HepG2 (cell line): ENCODE results near the gene AKAIN1.

ENCODE experiments used
- ATF6 ChIP-seq: sonication (generic); formaldehyde crosslinking; conservative IDR thresholded peaks from 2 replicates; pipeline ENCODE4 v1.4.0; 2020; ENCODE audit warnings: missing genetic modification reagents
- EZH2 ChIP-seq: conservative IDR thresholded peaks from 2 replicates; pipeline ENCODE4 v1.6.1; 2012; ENCODE audit warnings: mild to moderate bottlenecking, low read depth, low read length, moderate library complexity
- HMGA1 ChIP-seq: sonication (generic); formaldehyde crosslinking; conservative IDR thresholded peaks from 2 replicates; pipeline ENCODE4 v1.4.0; 2020; ENCODE audit warnings: missing genetic modification reagents
- IKZF4 ChIP-seq: sonication (generic); formaldehyde crosslinking; IDR thresholded peaks from 2 replicates; pipeline ENCODE4 v1.5.1; 2020; ENCODE audit warnings: borderline replicate concordance, mild to moderate bottlenecking, low read depth, missing genetic modification reagents; ENCODE audit errors: not compliant biosample characterization
- PHF21A ChIP-seq: sonication (generic); formaldehyde crosslinking; IDR thresholded peaks from 2 replicates; pipeline ENCODE4 v1.5.0; 2020; ENCODE audit warnings: mild to moderate bottlenecking, missing genetic modification reagents
- POGZ ChIP-seq: sonication (generic); formaldehyde crosslinking; IDR thresholded peaks from 2 replicates; pipeline ENCODE4 v1.4.0; 2020; ENCODE audit warnings: mild to moderate bottlenecking, missing genetic modification reagents
- ZNF24 ChIP-seq: fragments of 450-650 bp; IDR thresholded peaks from 2 replicates; pipeline ENCODE4 v1.6.1; 2017; ENCODE audit warnings: antibody characterized with exemption, mild to moderate bottlenecking
- ZNF496 ChIP-seq: sonication (generic); formaldehyde crosslinking; IDR thresholded peaks from 2 replicates; pipeline ENCODE4 v1.8.1; 2023; ENCODE audit warnings: mild to moderate bottlenecking, moderate library complexity, missing genetic modification reagents; ENCODE audit not compliant: insufficient replicate concordance
- ZNF589 ChIP-seq: sonication (generic); formaldehyde crosslinking; conservative IDR thresholded peaks from 2 replicates; pipeline ENCODE4 v1.8.0; 2022; ENCODE audit warnings: mild to moderate bottlenecking, moderate library complexity, missing genetic modification reagents

GRCh38 chr18:5152343-5153020, 44.6 kb downstream of the AKAIN1 start:
- TF ChIP-seq IKZF4 (CRISPR knock-in tag), result no peak
- TF ChIP-seq POGZ (CRISPR knock-in tag), result no peak
- no peak for TF ChIP-seq EZH2
- no peak for TF ChIP-seq PHF21A (CRISPR knock-in tag)
- no peak for TF ChIP-seq ZNF496 (CRISPR knock-in tag)
- no peak for TF ChIP-seq ZNF589 (CRISPR knock-in tag)
- no peak for TF ChIP-seq HMGA1 (CRISPR knock-in tag)
- TF ChIP-seq ZNF24, result no peak
- no peak for TF ChIP-seq ATF6 (CRISPR knock-in tag)
